HepG2 (cell line): ENCODE measurements around the gene ATP7B. TPM values are rescaled to one million over a fixed set of nuclear protein-coding genes. Genes with fewer than 3 reads are reported as not detected.

Source experiments
- E2F5 ChIP-seq: sonication (generic); formaldehyde crosslinking; conservative IDR thresholded peaks from 2 replicates; pipeline ENCODE4 v1.4.0; 2020; ENCODE audit warnings: missing genetic modification reagents
- ETV5 ChIP-seq: IDR thresholded peaks from 2 replicates; pipeline ENCODE4 v1.6.1; 2018; ENCODE audit warnings: missing biosample characterization, missing genetic modification reagents, inconsistent platforms, borderline replicate concordance
- HIVEP1 ChIP-seq: sonication (generic); formaldehyde crosslinking; IDR thresholded peaks from 2 replicates; pipeline ENCODE4 v1.4.0; 2020; ENCODE audit warnings: mild to moderate bottlenecking, missing genetic modification reagents
- HOXA9 ChIP-seq: sonication (generic); formaldehyde crosslinking; IDR thresholded peaks from 2 replicates; pipeline ENCODE4 v1.8.1; 2022; ENCODE audit warnings: missing genetic modification reagents, mild to moderate bottlenecking, moderate library complexity, borderline replicate concordance
- JUN ChIP-seq: sonication (generic); formaldehyde crosslinking; IDR thresholded peaks from 2 replicates; pipeline ENCODE4 v1.4.0; 2020; ENCODE audit warnings: mild to moderate bottlenecking, missing genetic modification reagents
- MTF2 ChIP-seq: sonication (generic); formaldehyde crosslinking; IDR thresholded peaks from 2 replicates; pipeline ENCODE4 v1.5.0; 2020; ENCODE audit warnings: missing genetic modification reagents, borderline replicate concordance
- NFIC ChIP-seq: IDR thresholded peaks from 2 replicates; pipeline ENCODE4 v1.6.1; 2012; ENCODE audit warnings: mild to moderate bottlenecking, low read length, inconsistent platforms
- PHB2 ChIP-seq: fragments of 450-650 bp; IDR thresholded peaks from 2 replicates; pipeline ENCODE4 v1.6.1; 2018; ENCODE audit not compliant: partially characterized antibody
- PLRG1 ChIP-seq: fragments of 450-650 bp; conservative IDR thresholded peaks from 2 replicates; pipeline ENCODE4 v1.6.1; 2016
- REPIN1 ChIP-seq: sonication (generic); formaldehyde crosslinking; IDR thresholded peaks from 2 replicates; pipeline ENCODE4 v1.8.0; 2022; ENCODE audit warnings: missing genetic modification reagents, low read depth, mild to moderate bottlenecking, borderline replicate concordance
- SP5 ChIP-seq: IDR thresholded peaks from 2 replicates; pipeline ENCODE4 v1.6.1; 2016; ENCODE audit warnings: low read depth, borderline replicate concordance
- ZBTB33 ChIP-seq: sonication (generic); formaldehyde crosslinking; IDR thresholded peaks from 2 replicates; pipeline ENCODE4 v1.4.0; 2020; ENCODE audit warnings: missing genetic modification reagents
- ZBTB42 ChIP-seq: sonication (generic); formaldehyde crosslinking; IDR thresholded peaks from 2 replicates; pipeline ENCODE4 v1.5.0; 2020; ENCODE audit warnings: mild to moderate bottlenecking, missing genetic modification reagents
- ZFP91 ChIP-seq: sonication (generic); formaldehyde crosslinking; IDR thresholded peaks from 2 replicates; pipeline ENCODE4 v1.9.0; 2022; ENCODE audit warnings: missing genetic modification reagents, mild to moderate bottlenecking, borderline replicate concordance
- ZFY ChIP-seq: sonication (generic); formaldehyde crosslinking; IDR thresholded peaks from 2 replicates; pipeline ENCODE4 v1.4.0; 2020; ENCODE audit warnings: missing genetic modification reagents
- ZGPAT ChIP-seq: IDR thresholded peaks from 2 replicates; pipeline ENCODE4 v1.6.1; 2016; ENCODE audit warnings: mild to moderate bottlenecking
- ZNF143 ChIP-seq: sonication (generic); formaldehyde crosslinking; IDR thresholded peaks from 2 replicates; pipeline ENCODE4 v1.4.0; 2020; ENCODE audit warnings: missing genetic modification reagents
- ZNF253 ChIP-seq: sonication (generic); formaldehyde crosslinking; IDR thresholded peaks from 2 replicates; pipeline ENCODE4 v1.8.0; 2022; ENCODE audit warnings: mild to moderate bottlenecking, missing genetic modification reagents, borderline replicate concordance
- ZNF335 ChIP-seq: sonication (generic); formaldehyde crosslinking; IDR thresholded peaks from 2 replicates; pipeline ENCODE4 v1.4.0; 2020; ENCODE audit warnings: missing genetic modification reagents
- ZNF501 ChIP-seq: sonication (generic); formaldehyde crosslinking; IDR thresholded peaks from 2 replicates; pipeline ENCODE4 v1.5.1; 2020; ENCODE audit warnings: mild to moderate bottlenecking, moderate library complexity, missing genetic modification reagents
- ZNF678 ChIP-seq: sonication (generic); formaldehyde crosslinking; IDR thresholded peaks from 2 replicates; pipeline ENCODE4 v1.4.0; 2020; ENCODE audit warnings: mild to moderate bottlenecking, missing genetic modification reagents
- ZNF790 ChIP-seq: sonication (generic); formaldehyde crosslinking; IDR thresholded peaks from 2 replicates; pipeline ENCODE4 v1.8.0; 2022; ENCODE audit warnings: missing genetic modification reagents, mild to moderate bottlenecking, borderline replicate concordance
- ZNF839 ChIP-seq: sonication (generic); formaldehyde crosslinking; IDR thresholded peaks from 2 replicates; pipeline ENCODE4 v1.4.0; 2020; ENCODE audit warnings: missing genetic modification reagents, mild to moderate bottlenecking, borderline replicate concordance
- polyA plus RNA-seq, 8 experiments: library from polyadenylated mRNA; depleted of rRNA in 3 of 8; stranded (reverse) in 7 of 8; unstranded in 1 of 8; fragments of >200 nt; fragmentation: Illumina TruSeq in 4 of 8; extraction: Trizol in 4 of 8; gene quantifications; 2 replicates each; pipeline versions ENCODE4 v1.2.1 to v1.2.3, GENCODE V29; 2011 to 2016; ENCODE audit warnings: low read depth in 4 of 8, missing spikeins in 1 of 8, mixed read lengths in 1 of 8; ENCODE audit not compliant: insufficient read depth in 1 of 8
- total RNA-seq, 5 experiments: library from RNA; depleted of rRNA; stranded (reverse); fragments of >200 nt; fragmentation: Illumina TruSeq; extraction: Trizol; gene quantifications; 2 replicates each; pipeline ENCODE4 v1.2.3, GENCODE V29; 2016; ENCODE audit warnings: low read depth in 1 of 5

The ATP7B gene
- total and polyA plus RNA-seq, 2 of the 13 experiments (the other 11 are each of a cell fraction or from before 2014, with no cell fraction given): 31.8 to 57.4 TPM

- peak; percentile 95 for TF ChIP-seq SP5 (CRISPR knock-in tag)
- no peak for TF ChIP-seq ZNF253 (CRISPR knock-in tag)
- no peak for TF ChIP-seq ZNF335
- no peak for TF ChIP-seq PLRG1
- TF ChIP-seq ZGPAT: peak; percentile 64; the same call in 1 of the 2 replicates
- no peak for TF ChIP-seq MTF2 (CRISPR knock-in tag)
- TF ChIP-seq ZFP91: no peak; the same call in 1 of the 2 replicates
- no peak for TF ChIP-seq ZNF790
- no peak for TF ChIP-seq ZNF501 (CRISPR knock-in tag)
- TF ChIP-seq JUN (CRISPR knock-in tag): no peak
- peak; percentile 47; the same call in 1 of the 2 replicates for TF ChIP-seq ZBTB33 (CRISPR knock-in tag)
- TF ChIP-seq ZNF839: no peak
- peak; percentile 71; the same call in 1 of the 2 replicates for TF ChIP-seq REPIN1 (CRISPR knock-in tag)
- TF ChIP-seq HOXA9: no peak
- TF ChIP-seq HIVEP1 (CRISPR knock-in tag): 0 out of 2 replicates have a peak, but pooled peaks have one; percentile 19
- no peak for TF ChIP-seq ZNF678 (CRISPR knock-in tag)
- no peak for TF ChIP-seq ZFY (CRISPR knock-in tag)
- peak; percentile 40; the same call in 1 of the 2 replicates for TF ChIP-seq ETV5
- no peak; the same call in 1 of the 2 replicates for TF ChIP-seq NFIC
- TF ChIP-seq PHB2: no peak
- TF ChIP-seq E2F5: no peak
- TF ChIP-seq ZBTB42 (CRISPR knock-in tag): no peak
- no peak for TF ChIP-seq ZNF143 (CRISPR knock-in tag)
These were observed 13.5 kb downstream of the ATP7B start (continued) for GRCh38 chr13:51997641-51998330.
